Liver (tissue), 3 donors: ENCODE results near the gene IL36G.

Source experiments
- RAD21 ChIP-seq, 2 donors: IDR thresholded peaks; 2 replicates each; pipeline ENCODE4 v1.6.1; 2016; ENCODE audit warnings: antibody characterized with exemption in 2 of 2, mild to moderate bottlenecking in 2 of 2
- TF ChIP-seq, protein P1 (sequence below): fragments of 150-350 bp; IDR thresholded peaks from 2 replicates; pipeline ENCODE4 v1.5.1; 2017; ENCODE audit warnings: improper control_type of control experiment, low read depth, low read length; ENCODE audit not compliant: missing input control
- TF ChIP-seq, protein P2 (sequence below): IDR thresholded peaks from 2 replicates; pipeline ENCODE4 v1.6.1; 2016; ENCODE audit warnings: antibody characterized with exemption
- donor health status: healthy.
- donor health status: healthy.

DNA sequence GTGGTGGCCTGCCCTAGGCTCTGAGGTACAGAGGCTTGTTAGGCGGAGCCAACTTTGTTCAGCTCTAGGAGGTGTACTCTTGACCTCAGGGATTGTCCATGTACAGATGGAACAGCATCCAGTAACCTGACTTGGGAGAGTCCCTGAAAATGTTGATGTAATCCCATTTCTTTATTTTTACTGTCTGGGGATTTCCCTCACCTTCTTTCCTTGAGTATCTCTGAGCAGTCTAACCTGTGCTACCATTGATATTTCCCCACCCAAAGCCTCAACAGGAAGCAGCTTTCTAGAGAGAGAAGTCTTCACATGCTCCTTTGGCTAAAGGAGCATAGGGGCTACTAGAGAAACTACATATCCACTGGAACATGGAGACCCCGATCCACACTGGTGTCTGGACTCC is 37.8 kb downstream of the IL36G start:
- TF ChIP-seq, protein P1, sequence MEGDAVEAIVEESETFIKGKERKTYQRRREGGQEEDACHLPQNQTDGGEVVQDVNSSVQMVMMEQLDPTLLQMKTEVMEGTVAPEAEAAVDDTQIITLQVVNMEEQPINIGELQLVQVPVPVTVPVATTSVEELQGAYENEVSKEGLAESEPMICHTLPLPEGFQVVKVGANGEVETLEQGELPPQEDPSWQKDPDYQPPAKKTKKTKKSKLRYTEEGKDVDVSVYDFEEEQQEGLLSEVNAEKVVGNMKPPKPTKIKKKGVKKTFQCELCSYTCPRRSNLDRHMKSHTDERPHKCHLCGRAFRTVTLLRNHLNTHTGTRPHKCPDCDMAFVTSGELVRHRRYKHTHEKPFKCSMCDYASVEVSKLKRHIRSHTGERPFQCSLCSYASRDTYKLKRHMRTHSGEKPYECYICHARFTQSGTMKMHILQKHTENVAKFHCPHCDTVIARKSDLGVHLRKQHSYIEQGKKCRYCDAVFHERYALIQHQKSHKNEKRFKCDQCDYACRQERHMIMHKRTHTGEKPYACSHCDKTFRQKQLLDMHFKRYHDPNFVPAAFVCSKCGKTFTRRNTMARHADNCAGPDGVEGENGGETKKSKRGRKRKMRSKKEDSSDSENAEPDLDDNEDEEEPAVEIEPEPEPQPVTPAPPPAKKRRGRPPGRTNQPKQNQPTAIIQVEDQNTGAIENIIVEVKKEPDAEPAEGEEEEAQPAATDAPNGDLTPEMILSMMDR, result no peak
- TF ChIP-seq RAD21 (IDR thresholded peaks at IDR 0.05), result no peak
- TF ChIP-seq, protein P2, sequence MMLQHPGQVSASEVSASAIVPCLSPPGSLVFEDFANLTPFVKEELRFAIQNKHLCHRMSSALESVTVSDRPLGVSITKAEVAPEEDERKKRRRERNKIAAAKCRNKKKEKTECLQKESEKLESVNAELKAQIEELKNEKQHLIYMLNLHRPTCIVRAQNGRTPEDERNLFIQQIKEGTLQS, result no peak
